ENCODE results near the gene KREMEN2. TPM values are rescaled to one million over a fixed set of nuclear protein-coding genes. Genes with fewer than 3 reads are reported as not detected.

Gene KREMEN2
- total RNA-seq, 1 experiment from 2014 or later = 7.5 TPM

DNA sequence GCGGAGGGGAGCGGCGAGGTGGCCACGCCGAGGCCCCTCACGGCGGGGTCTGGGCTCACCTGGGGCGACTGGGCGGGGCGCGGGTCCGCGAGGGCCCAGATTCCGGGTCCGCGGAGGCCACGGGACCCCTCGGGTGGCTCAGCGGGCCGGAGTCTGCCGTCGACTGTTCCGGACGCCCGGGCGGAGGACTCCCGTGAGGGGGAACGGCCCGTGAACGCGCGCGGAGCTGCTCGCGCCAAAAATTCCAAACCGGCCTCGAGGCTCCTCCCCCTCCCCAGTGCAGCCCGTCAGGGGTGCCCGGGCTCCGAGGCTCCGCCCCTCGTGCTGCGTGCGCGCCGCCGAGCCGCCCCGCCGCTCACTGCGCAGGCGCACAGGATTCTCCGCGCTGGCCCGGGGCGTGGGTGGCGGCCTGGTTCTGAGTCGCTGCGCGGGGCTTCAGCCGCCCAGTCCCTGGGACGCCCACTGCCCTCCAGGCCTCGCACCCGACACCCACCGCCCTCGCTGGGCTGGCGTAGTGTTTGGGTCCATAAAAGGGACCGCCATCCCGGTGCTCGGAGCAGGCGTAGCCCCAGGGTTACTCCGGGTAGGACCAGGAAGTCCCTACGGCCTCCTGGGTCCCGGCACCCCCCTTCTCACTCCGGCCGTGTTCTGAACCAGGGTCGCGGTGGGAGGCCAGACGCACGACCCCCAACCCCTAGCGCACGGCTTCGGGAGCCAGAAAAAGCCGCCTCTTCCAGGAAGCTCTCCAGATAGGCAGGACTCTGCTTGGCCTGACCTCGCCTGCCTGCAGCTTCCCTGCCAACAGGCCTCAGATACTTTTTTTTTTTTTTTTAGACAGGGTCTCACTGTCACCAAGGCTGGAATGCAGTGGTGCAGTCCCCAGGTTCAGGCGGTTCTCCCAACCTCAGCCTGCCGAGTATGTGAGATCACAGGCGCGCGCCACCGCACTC lies 16.4 kb downstream of the KREMEN2 start, which contains the start of gene PKMYT1 (continued):
- TF ChIP-seq FOXP1 (CRISPR knock-in tag; IDR thresholded peaks at IDR 0.05; ENCODE audit: borderline replicate concordance) (peak; percentile 37; the same call in 1 of the 2 replicates), NR2C2 (CRISPR knock-in tag; IDR thresholded peaks at IDR 0.05) (no peak), KAT7 (CRISPR knock-in tag; IDR thresholded peaks at IDR 0.05; ENCODE audit: borderline replicate concordance) (no peak), GABPB1 (CRISPR knock-in tag; IDR thresholded peaks at IDR 0.05) (peak; percentile 58; the same call in 1 of the 2 replicates), SOX15 (CRISPR knock-in tag; IDR thresholded peaks at IDR 0.05) (no peak), ZBTB21 (CRISPR knock-in tag; IDR thresholded peaks at IDR 0.05; ENCODE audit: borderline replicate concordance) (no peak), JAZF1 (CRISPR knock-in tag; IDR thresholded peaks at IDR 0.05) (no peak), CREM (CRISPR knock-in tag; IDR thresholded peaks at IDR 0.05) (no peak), ZNF423 (CRISPR knock-in tag; IDR thresholded peaks at IDR 0.05) (peak; percentile 31; the same call in 1 of the 2 replicates), ESRRA (CRISPR knock-in tag; IDR thresholded peaks at IDR 0.05; ENCODE audit: borderline replicate concordance) (peak; percentile 38; the same call in 1 of the 2 replicates), FOXK1 (CRISPR knock-in tag; IDR thresholded peaks at IDR 0.05) (peak; percentile 12), EMX1 (CRISPR knock-in tag; IDR thresholded peaks at IDR 0.05) (no peak), ELF4 (CRISPR knock-in tag; IDR thresholded peaks at IDR 0.05; ENCODE audit: low read depth) (no peak), SP1 (CRISPR knock-in tag; conservative IDR thresholded peaks at IDR 0.05) (peak; percentile 83), ZNF219 (CRISPR knock-in tag; IDR thresholded peaks at IDR 0.05; ENCODE audit: borderline replicate concordance) (no peak)
- TF ChIP-seq, protein P1, sequence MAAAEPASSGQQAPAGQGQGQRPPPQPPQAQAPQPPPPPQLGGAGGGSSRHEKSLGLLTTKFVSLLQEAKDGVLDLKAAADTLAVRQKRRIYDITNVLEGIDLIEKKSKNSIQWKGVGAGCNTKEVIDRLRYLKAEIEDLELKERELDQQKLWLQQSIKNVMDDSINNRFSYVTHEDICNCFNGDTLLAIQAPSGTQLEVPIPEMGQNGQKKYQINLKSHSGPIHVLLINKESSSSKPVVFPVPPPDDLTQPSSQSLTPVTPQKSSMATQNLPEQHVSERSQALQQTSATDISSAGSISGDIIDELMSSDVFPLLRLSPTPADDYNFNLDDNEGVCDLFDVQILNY (CRISPR knock-in tag; IDR thresholded peaks at IDR 0.05) = peak; percentile 56
- TF ChIP-seq, protein P2, sequence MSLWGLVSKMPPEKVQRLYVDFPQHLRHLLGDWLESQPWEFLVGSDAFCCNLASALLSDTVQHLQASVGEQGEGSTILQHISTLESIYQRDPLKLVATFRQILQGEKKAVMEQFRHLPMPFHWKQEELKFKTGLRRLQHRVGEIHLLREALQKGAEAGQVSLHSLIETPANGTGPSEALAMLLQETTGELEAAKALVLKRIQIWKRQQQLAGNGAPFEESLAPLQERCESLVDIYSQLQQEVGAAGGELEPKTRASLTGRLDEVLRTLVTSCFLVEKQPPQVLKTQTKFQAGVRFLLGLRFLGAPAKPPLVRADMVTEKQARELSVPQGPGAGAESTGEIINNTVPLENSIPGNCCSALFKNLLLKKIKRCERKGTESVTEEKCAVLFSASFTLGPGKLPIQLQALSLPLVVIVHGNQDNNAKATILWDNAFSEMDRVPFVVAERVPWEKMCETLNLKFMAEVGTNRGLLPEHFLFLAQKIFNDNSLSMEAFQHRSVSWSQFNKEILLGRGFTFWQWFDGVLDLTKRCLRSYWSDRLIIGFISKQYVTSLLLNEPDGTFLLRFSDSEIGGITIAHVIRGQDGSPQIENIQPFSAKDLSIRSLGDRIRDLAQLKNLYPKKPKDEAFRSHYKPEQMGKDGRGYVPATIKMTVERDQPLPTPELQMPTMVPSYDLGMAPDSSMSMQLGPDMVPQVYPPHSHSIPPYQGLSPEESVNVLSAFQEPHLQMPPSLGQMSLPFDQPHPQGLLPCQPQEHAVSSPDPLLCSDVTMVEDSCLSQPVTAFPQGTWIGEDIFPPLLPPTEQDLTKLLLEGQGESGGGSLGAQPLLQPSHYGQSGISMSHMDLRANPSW (CRISPR knock-in tag; conservative IDR thresholded peaks at IDR 0.05; ENCODE audit: low read depth) = no peak
- TF ChIP-seq, protein P3, sequence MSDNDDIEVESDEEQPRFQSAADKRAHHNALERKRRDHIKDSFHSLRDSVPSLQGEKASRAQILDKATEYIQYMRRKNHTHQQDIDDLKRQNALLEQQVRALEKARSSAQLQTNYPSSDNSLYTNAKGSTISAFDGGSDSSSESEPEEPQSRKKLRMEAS (CRISPR knock-in tag; IDR thresholded peaks at IDR 0.05) = peak; percentile 46
- TF ChIP-seq, protein P4, sequence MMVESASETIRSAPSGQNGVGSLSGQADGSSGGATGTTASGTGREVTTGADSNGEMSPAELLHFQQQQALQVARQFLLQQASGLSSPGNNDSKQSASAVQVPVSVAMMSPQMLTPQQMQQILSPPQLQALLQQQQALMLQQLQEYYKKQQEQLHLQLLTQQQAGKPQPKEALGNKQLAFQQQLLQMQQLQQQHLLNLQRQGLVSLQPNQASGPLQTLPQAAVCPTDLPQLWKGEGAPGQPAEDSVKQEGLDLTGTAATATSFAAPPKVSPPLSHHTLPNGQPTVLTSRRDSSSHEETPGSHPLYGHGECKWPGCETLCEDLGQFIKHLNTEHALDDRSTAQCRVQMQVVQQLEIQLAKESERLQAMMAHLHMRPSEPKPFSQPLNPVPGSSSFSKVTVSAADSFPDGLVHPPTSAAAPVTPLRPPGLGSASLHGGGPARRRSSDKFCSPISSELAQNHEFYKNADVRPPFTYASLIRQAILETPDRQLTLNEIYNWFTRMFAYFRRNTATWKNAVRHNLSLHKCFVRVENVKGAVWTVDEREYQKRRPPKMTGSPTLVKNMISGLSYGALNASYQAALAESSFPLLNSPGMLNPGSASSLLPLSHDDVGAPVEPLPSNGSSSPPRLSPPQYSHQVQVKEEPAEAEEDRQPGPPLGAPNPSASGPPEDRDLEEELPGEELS (CRISPR knock-in tag; IDR thresholded peaks at IDR 0.05) = peak; percentile 63; the same call in 1 of the 2 replicates
- TF ChIP-seq, protein P5, sequence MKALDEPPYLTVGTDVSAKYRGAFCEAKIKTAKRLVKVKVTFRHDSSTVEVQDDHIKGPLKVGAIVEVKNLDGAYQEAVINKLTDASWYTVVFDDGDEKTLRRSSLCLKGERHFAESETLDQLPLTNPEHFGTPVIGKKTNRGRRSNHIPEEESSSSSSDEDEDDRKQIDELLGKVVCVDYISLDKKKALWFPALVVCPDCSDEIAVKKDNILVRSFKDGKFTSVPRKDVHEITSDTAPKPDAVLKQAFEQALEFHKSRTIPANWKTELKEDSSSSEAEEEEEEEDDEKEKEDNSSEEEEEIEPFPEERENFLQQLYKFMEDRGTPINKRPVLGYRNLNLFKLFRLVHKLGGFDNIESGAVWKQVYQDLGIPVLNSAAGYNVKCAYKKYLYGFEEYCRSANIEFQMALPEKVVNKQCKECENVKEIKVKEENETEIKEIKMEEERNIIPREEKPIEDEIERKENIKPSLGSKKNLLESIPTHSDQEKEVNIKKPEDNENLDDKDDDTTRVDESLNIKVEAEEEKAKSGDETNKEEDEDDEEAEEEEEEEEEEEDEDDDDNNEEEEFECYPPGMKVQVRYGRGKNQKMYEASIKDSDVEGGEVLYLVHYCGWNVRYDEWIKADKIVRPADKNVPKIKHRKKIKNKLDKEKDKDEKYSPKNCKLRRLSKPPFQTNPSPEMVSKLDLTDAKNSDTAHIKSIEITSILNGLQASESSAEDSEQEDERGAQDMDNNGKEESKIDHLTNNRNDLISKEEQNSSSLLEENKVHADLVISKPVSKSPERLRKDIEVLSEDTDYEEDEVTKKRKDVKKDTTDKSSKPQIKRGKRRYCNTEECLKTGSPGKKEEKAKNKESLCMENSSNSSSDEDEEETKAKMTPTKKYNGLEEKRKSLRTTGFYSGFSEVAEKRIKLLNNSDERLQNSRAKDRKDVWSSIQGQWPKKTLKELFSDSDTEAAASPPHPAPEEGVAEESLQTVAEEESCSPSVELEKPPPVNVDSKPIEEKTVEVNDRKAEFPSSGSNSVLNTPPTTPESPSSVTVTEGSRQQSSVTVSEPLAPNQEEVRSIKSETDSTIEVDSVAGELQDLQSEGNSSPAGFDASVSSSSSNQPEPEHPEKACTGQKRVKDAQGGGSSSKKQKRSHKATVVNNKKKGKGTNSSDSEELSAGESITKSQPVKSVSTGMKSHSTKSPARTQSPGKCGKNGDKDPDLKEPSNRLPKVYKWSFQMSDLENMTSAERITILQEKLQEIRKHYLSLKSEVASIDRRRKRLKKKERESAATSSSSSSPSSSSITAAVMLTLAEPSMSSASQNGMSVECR (CRISPR knock-in tag; IDR thresholded peaks at IDR 0.05; ENCODE audit: borderline replicate concordance) = no peak
- TF ChIP-seq, protein P6, sequence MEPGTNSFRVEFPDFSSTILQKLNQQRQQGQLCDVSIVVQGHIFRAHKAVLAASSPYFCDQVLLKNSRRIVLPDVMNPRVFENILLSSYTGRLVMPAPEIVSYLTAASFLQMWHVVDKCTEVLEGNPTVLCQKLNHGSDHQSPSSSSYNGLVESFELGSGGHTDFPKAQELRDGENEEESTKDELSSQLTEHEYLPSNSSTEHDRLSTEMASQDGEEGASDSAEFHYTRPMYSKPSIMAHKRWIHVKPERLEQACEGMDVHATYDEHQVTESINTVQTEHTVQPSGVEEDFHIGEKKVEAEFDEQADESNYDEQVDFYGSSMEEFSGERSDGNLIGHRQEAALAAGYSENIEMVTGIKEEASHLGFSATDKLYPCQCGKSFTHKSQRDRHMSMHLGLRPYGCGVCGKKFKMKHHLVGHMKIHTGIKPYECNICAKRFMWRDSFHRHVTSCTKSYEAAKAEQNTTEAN (CRISPR knock-in tag; IDR thresholded peaks at IDR 0.05) = 0 out of 2 replicates have a peak, but pooled peaks have one; percentile 6
- TF ChIP-seq, protein P7, sequence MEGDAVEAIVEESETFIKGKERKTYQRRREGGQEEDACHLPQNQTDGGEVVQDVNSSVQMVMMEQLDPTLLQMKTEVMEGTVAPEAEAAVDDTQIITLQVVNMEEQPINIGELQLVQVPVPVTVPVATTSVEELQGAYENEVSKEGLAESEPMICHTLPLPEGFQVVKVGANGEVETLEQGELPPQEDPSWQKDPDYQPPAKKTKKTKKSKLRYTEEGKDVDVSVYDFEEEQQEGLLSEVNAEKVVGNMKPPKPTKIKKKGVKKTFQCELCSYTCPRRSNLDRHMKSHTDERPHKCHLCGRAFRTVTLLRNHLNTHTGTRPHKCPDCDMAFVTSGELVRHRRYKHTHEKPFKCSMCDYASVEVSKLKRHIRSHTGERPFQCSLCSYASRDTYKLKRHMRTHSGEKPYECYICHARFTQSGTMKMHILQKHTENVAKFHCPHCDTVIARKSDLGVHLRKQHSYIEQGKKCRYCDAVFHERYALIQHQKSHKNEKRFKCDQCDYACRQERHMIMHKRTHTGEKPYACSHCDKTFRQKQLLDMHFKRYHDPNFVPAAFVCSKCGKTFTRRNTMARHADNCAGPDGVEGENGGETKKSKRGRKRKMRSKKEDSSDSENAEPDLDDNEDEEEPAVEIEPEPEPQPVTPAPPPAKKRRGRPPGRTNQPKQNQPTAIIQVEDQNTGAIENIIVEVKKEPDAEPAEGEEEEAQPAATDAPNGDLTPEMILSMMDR (IDR thresholded peaks at IDR 0.05) = no peak
